OCI-LY1 (cell line): ENCODE data around the gene PRR36.

ENCODE experiments used
- EZH2 ChIP-seq: fragments of 200-600 bp; sonication (generic), shearing (Covaris generic); IDR thresholded peaks from 2 replicates; pipeline ENCODE4 v1.8.0; 2017; ENCODE audit warnings: borderline replicate concordance, mixed run types, mild to moderate bottlenecking, antibody characterized with exemption, low read length, moderate library complexity, mixed read lengths
- TF ChIP-seq, protein P1 (sequence below): fragments of 200-600 bp; sonication (generic), shearing (Covaris generic); IDR thresholded peaks from 2 replicates; pipeline ENCODE4 v1.5.1; 2017; ENCODE audit warnings: mild to moderate bottlenecking, antibody characterized with exemption, low read length, moderate library complexity, mixed read lengths

DNA sequence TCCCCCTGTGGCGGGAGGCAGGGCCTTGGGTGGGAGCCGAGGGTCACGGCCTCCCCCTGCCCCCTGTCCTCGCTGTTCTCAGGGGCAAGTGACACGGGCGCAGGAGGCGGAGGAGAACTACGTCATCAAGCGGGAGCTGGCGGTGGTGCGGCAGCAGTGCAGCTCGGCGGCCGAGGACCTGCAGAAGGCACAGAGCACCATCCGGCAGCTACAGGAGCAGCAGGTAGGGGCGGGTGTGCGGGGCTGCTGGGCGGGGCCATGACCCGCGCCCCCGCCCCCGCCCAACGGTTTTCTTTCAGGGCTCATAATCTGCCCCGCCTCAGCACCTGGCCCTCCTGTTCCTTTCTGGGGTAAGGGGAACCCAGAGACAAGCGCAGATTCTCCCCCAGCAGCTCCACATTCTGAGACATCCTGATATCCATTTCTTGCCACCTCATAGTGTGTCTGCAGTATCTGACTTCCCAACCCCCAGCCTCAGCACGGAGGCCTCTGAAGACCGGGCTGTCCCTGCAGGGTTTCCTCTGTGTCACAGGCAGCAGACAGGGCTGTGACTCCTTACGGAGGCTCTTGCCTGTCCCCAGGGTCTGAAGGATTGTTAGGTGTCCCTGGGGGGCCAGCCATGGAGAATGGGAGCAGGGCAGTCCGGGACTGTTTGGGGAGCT, 15.9 kb downstream of the PRR36 start:
- TF ChIP-seq, protein P1, sequence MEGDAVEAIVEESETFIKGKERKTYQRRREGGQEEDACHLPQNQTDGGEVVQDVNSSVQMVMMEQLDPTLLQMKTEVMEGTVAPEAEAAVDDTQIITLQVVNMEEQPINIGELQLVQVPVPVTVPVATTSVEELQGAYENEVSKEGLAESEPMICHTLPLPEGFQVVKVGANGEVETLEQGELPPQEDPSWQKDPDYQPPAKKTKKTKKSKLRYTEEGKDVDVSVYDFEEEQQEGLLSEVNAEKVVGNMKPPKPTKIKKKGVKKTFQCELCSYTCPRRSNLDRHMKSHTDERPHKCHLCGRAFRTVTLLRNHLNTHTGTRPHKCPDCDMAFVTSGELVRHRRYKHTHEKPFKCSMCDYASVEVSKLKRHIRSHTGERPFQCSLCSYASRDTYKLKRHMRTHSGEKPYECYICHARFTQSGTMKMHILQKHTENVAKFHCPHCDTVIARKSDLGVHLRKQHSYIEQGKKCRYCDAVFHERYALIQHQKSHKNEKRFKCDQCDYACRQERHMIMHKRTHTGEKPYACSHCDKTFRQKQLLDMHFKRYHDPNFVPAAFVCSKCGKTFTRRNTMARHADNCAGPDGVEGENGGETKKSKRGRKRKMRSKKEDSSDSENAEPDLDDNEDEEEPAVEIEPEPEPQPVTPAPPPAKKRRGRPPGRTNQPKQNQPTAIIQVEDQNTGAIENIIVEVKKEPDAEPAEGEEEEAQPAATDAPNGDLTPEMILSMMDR, result no peak
- TF ChIP-seq EZH2, result no peak
